GM04504 (cell line): ENCODE measurements around the gene PRPS1.
"Not testable (repeated sequence)": the region's sequence is repeated elsewhere in the genome, so short reads cannot be mapped to it uniquely, and the experiment has no call there.

Experiments
- DNase-seq: peaks from one replicate; pipeline ENCODE4 v3.0.0-alpha.2; 2012; ENCODE audit warnings: low read depth

PRPS1 gene

GRCh38 chrX:107627838-107628661 lies at the start of gene PRPS1:
PRPS1 (plus strand) TSS chrX:107628510; CDS start chrX:107628629, 119 bp downstream.
- DNase-seq = peak; percentile 85

GRCh38 chrX:107579956-107580355 lies 48.4 kb upstream of the PRPS1 start:
- DNase-seq = no peak

GRCh38 chrX:107581923-107582322 lies 46.4 kb upstream of the PRPS1 start:
- no peak for DNase-seq

GRCh38 chrX:107589243-107589642 lies 39.1 kb upstream of the PRPS1 start:
- DNase-seq = no peak

GRCh38 chrX:107596651-107597050 lies 31.7 kb upstream of the PRPS1 start:
- no peak for DNase-seq

GRCh38 chrX:107597264-107597663 lies 31.0 kb upstream of the PRPS1 start:
- DNase-seq = no peak

- DNase-seq = no peak
Measured at GRCh38 chrX:107597791-107598190, 30.5 kb upstream of the PRPS1 start.

- DNase-seq = no peak
Measured at GRCh38 chrX:107599450-107599861, 28.9 kb upstream of the PRPS1 start.

- DNase-seq = no peak
Measured at GRCh38 chrX:107600366-107600765, 27.9 kb upstream of the PRPS1 start.

GRCh38 chrX:107601326-107601725 lies 27.0 kb upstream of the PRPS1 start:
- no peak for DNase-seq

- DNase-seq = no peak
Measured at GRCh38 chrX:107601759-107602158, 26.6 kb upstream of the PRPS1 start.

- DNase-seq = no peak
Measured at GRCh38 chrX:107602694-107603239, 25.5 kb upstream of the PRPS1 start.

GRCh38 chrX:107603429-107604159 lies 24.7 kb upstream of the PRPS1 start:
- no peak for DNase-seq

GRCh38 chrX:107609061-107609460 lies 19.2 kb upstream of the PRPS1 start:
- DNase-seq = not testable (repeated sequence)

GRCh38 chrX:107610667-107611066 lies 17.6 kb upstream of the PRPS1 start:
- DNase-seq = no peak

- no peak for DNase-seq
Measured at GRCh38 chrX:107619885-107620322, 8.4 kb upstream of the PRPS1 start.

GRCh38 chrX:107624893-107625292 lies 3.4 kb upstream of the PRPS1 start:
- DNase-seq = no peak

- no peak for DNase-seq
Measured at GRCh38 chrX:107625739-107626138, 2.6 kb upstream of the PRPS1 start.

- no peak for DNase-seq
Measured at GRCh38 chrX:107626481-107626880, 1.8 kb upstream of the PRPS1 start.

GRCh38 chrX:107626916-107627315 lies 1.4 kb upstream of the PRPS1 start:
- no peak for DNase-seq

GRCh38 chrX:107628662-107629539 lies 591 bp downstream of the PRPS1 start:
- DNase-seq = no peak

- DNase-seq = no peak
Measured at GRCh38 chrX:107629540-107629909, 1.2 kb downstream of the PRPS1 start.
